Measurements from ENCODE around the gene WDR81.

The WDR81 gene

DNA sequence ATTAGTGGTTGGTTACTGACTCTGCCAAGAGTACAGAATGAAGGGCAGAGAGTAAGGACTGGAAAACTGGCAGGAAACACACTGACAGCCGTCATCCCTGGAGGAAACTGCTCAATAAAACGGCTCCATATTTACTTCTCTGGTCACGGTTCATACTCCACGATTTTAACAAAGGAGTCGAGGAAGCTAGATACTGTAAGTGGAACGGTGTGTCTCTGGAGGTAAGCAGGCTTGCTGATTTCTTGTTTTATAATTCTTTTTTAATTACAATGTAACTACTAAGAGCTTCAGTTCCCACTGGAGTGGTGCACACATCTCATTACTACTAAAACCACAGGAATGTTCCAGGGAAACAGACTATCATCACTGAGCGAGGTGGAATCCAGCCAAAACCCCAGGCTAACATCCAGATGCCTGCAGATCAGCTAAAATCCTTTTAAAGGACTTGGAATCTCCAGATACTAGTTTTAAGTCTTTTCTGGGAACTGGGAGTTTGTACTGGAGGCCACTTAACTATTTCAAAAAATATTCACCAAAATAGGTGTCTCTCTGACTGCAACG, 55.1 kb downstream of the WDR81 start:
- DNase-seq (ENCODE audit: low spot score) = peak; percentile 42

GRCh38 chr17:1782171-1782567, 57.7 kb downstream of the WDR81 start:
- no peak for DNase-seq (ENCODE audit: low spot score)

DNA sequence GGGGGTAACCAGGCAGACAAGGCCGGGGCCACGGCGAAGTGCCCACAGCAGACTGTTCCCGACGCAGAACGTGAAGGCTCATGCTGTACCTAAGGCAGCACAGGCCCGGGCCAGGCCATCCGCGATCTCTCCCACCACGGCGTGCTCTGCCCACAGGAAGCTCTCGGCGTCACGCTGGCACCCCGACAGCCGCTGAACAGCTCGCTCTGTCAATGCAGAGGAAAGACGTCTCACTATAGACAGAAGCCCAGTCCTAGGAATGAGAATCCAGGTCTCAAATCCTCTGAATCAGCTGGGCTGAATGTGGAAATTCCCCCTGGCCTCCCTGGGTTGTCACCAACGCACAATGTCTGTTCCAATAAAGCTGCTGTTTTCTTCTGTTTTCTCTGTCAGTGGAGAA, 58.8 kb downstream of the WDR81 start:
- no peak for DNase-seq (ENCODE audit: low spot score)

DNA sequence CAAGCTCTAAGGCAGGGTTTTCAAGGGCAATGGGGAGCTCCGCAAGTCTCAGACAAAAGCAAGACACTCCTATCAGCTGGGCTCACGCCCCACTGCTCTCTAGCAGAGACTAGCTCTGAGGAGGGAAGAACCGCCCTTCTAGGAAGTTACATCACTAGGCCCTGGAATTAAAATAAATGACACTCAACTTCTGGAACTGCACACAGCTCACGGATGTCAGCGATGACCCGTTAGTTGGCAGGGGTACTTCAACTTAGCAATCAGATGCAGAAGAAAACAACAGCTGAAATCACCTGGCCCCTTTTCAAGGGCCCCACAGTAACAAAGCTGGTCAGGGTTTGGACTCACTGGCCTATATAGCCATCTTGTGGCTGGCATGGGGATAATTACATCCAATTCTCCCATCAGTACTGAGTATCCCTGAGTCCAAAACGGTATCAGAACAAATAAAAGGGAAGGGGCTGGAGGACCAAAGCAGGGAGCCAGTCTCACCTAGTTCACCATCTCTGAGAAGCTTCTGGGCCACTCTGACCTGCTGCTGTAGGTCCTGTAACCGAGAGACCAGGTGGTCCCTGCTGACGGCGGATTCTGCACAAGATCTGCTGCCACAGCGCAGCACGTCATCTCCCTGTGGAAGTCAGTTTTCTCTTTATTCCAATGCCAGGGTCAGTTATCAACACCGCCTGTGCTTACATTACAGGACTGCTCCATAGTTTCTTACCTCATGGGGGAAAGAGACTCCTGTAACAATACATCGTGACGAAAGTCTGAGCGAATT, 59.5 kb downstream of the WDR81 start:
- DNase-seq (ENCODE audit: low spot score) = peak; percentile 36

GRCh38 chr17:1785930-1786329, 61.4 kb downstream of the WDR81 start:
- DNase-seq (ENCODE audit: low spot score) = no peak

DNA sequence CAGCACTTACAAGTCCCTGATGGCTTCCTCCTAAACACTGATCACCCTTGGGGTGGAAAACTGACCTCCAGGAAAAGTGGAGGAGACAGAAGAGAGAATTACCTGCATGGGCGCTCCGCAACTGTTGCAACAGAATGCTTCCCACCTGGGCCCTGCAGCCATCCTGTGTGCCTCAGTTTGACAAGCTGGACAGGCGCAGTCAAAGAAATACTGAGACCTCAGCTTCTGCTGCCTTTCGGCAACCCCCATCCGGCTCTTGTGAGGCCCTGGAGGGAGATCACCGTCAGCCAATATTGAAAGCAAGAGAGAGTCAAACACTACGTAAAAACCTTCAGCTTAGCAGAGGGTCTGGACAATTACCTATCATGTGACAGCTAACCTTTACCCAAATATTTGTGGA, 62.2 kb downstream of the WDR81 start:
- DNase-seq (ENCODE audit: low spot score) = no peak

DNA sequence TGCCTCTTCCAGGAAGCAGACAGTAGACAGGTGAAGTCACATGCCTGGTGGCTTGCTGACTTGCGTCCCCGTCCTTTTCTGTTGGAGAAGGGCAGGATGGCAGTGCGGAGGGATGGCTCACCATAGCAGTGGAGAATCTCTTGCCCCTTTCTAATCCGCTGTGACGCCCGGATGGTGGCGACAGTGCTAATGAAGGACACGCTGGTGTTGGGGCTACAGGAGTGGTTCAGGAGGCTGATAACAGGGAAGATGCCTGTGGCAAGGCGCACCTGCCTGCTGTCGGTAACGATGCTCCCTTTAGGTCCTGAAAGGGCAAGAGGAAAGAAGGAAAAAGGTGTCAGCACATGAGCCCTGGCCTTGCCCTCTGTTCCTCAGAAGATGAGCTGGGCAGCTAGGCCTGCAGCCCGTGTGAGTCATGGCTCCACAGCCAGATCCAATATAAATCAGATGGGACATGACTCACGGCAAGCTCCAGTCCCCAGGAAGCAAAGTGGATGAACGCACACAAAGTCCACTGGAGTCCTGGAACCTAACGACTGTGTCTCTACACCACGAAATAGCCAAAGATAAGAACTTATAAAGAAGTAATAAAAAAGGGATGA, 62.9 kb downstream of the WDR81 start:
- peak; percentile 53 for DNase-seq (ENCODE audit: low spot score)
